SH-SY5Y (cell line): ENCODE measurements around the gene CMC2.

ENCODE experiments used
- GATA2 ChIP-seq: IDR thresholded peaks from 2 replicates; pipeline ENCODE4 v1.6.1; 2011; ENCODE audit warnings: mild to moderate bottlenecking, low read depth, low read length
- GATA3 ChIP-seq: IDR thresholded peaks from 2 replicates; pipeline ENCODE4 v1.6.1; 2011; ENCODE audit warnings: low read depth, mild to moderate bottlenecking, low read length, moderate library complexity

Gene CMC2

GRCh38 chr16:81006813-81007695, at the start of gene CMC2, which contains the start of gene CENPN:
TSS of gene CMC2 (minus strand) at chr16:81006885. CDS start at chr16:80997394, 9,491 bp downstream.
TSS of gene CENPN (plus strand) at chr16:81007214. CDS start at chr16:81011940, 4,726 bp downstream.
- no peak for TF ChIP-seq GATA2
- no peak for TF ChIP-seq GATA3

- TF ChIP-seq GATA2 (no peak), GATA3 (no peak)
These were observed 47.1 kb upstream of the CMC2 start for GRCh38 chr16:81053761-81054160.

GRCh38 chr16:81042821-81043220, 36.1 kb upstream of the CMC2 start:
- TF ChIP-seq GATA2 (no peak), GATA3 (no peak)

- TF ChIP-seq GATA2 (no peak), GATA3 (no peak)
These were observed 35.0 kb upstream of the CMC2 start for GRCh38 chr16:81041696-81042095.

GRCh38 chr16:81040842-81041241, 34.2 kb upstream of the CMC2 start:
- no peak for TF ChIP-seq GATA3
- no peak for TF ChIP-seq GATA2

- TF ChIP-seq GATA2 (no peak), GATA3 (no peak)
These were observed 33.4 kb upstream of the CMC2 start for GRCh38 chr16:81040131-81040530.

GRCh38 chr16:81036751-81037350, 30.2 kb upstream of the CMC2 start:
- TF ChIP-seq GATA3, result no peak
- no peak for TF ChIP-seq GATA2

- no peak for TF ChIP-seq GATA2
These were observed 29.5 kb upstream of the CMC2 start for GRCh38 chr16:81035975-81036750.

GRCh38 chr16:81035398-81035974, 28.8 kb upstream of the CMC2 start, which contains the start of gene ATMIN:
TSS of gene ATMIN (plus strand) at chr16:81035842. CDS start at chr16:81035871, 29 bp downstream.
- no peak for TF ChIP-seq GATA2
- no peak for TF ChIP-seq GATA3

- TF ChIP-seq GATA3 (no peak), GATA2 (no peak)
These were observed 23.4 kb upstream of the CMC2 start for GRCh38 chr16:81029930-81030604.

GRCh38 chr16:81026429-81026828, 19.7 kb upstream of the CMC2 start:
- no peak for TF ChIP-seq GATA3

- TF ChIP-seq GATA3 (no peak), GATA2 (no peak)
These were observed 11.8 kb upstream of the CMC2 start for GRCh38 chr16:81018496-81018895.

GRCh38 chr16:81014672-81015071, 8.0 kb upstream of the CMC2 start:
- TF ChIP-seq GATA2 (no peak), GATA3 (no peak)
